ENCODE data around the gene JUND. TPM values are rescaled to one million over a fixed set of nuclear protein-coding genes. Genes with fewer than 3 reads are reported as not detected.
"Not testable (repeated sequence)": the region's sequence is repeated elsewhere in the genome, so short reads cannot be mapped to it uniquely, and the experiment has no call there.

Gene JUND
- total and polyA plus RNA-seq, 8 donors: 86.8 to 181 (median 123) TPM

DNA sequence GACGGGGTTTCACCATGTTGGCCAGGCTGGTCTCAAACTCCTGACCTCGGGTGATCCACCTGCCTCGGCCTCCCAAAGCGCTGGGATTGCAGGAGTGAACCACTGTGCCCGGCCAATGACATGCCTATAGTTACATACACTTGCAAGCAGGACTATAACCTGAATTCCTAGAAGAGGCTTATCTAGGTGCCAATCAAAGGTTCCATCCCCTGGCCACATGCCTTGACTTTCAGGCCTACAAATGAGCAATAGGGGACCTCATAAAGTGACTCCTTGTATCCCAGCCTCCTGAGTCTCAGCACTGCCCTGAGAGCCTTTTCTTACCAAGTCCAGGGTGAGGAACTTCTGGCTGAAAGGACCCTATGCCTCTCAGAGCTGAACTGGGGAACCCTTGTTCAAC is 45.4 kb upstream of the JUND start:
- DNase-seq (no peak), FAIRE-seq (no peak), ATAC-seq (no peak)
- no peaks in the 10 kb centered on the region for H3K36me3 ChIP-seq
- H3K27ac ChIP-seq: no peak overlapping the region
- no peaks in the 10 kb centered on the region for H3K9me3 ChIP-seq
- intact Hi-C loops (cut with DNase I): loop anchor here in 2 of 3 donors (5.0 kb wide), 1 partner anchor 49 kb away; no protein-coding TSS in a partner anchor
- H3K4me1 ChIP-seq: peaks cover 10 to 18% (median 18%) of the 10 kb centered on the region in 3 donors
- H3K4me3 ChIP-seq: no peak overlapping the region
- TF ChIP-seq, protein P1, sequence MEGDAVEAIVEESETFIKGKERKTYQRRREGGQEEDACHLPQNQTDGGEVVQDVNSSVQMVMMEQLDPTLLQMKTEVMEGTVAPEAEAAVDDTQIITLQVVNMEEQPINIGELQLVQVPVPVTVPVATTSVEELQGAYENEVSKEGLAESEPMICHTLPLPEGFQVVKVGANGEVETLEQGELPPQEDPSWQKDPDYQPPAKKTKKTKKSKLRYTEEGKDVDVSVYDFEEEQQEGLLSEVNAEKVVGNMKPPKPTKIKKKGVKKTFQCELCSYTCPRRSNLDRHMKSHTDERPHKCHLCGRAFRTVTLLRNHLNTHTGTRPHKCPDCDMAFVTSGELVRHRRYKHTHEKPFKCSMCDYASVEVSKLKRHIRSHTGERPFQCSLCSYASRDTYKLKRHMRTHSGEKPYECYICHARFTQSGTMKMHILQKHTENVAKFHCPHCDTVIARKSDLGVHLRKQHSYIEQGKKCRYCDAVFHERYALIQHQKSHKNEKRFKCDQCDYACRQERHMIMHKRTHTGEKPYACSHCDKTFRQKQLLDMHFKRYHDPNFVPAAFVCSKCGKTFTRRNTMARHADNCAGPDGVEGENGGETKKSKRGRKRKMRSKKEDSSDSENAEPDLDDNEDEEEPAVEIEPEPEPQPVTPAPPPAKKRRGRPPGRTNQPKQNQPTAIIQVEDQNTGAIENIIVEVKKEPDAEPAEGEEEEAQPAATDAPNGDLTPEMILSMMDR (IDR thresholded peaks at IDR 0.05): no peak
- no peaks in the 10 kb centered on the region for H3K27me3 ChIP-seq
- 76 to 87% methylated on average over 5 of the region's 5 CpGs for WGBS, 2 donors

DNA sequence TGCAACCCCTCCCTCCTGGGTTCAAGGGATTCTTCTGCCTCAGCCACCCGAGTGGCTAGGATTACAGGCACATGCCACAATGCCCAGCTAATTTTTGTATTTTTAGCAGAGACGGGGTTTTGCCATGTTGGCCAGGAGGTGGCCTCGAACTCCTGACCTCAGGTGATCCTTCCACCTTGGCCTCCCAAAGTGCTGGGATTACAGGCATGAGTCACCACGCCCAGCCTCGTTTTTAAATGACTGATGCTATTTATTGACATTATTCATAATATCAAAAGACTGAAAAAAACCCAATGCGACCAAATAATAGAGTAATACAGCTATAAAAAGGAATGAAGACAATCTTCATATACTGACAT is 42.9 kb upstream of the JUND start:
- FAIRE-seq; intact Hi-C loops (cut with DNase I): not testable (repeated sequence)

DNA sequence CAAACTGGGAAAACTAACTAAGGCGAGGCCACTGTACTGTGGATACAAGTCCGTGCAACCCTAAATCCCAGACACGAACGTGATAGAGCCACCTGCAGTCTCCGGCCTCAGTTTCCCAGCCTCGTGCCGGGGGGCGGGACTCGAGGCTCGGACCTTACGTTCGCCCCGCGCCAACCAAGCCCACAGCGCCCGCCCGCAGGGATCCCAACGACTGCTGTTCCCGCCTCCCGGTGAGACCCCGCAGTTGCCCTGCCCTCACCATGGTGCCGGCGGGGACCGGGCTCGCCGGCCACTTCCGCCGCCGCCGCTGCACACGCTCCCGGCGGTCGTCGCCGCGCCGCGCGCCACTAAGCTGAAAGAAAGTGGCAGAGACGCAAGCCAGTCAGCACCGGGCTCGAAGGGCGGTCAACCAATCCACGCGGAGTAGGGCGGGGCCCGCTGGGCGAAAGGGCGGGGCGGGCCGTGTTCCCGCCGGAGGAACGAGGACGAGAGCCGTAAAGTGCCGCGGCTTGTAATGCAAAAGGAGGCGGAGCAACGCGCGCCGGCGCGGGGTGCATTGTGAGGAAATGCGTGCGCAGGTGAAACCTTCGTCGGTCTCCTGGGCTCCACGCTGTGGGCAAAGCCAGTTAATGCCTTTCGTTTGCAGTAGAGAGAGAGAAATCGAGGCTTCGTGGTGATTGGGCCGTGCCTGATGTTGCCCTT is 41.5 kb upstream of the JUND start, which contains the start of gene LSM4:
TSS of gene LSM4 (minus strand) at position 318 of the 702 bp plus-strand sequence. CDS start at position 262, 56 bp downstream.
- peak; percentile 93 to 99 (median 96) for ATAC-seq
- no peaks in the 10 kb centered on the region for H3K36me3 ChIP-seq
- WGBS, 2 donors: 0% methylated on average over 75 of the region's 75 CpGs
- no peaks in the 10 kb centered on the region for H3K27me3 ChIP-seq
- peak within 1 kb of the TSS; percentile 80 to 93 (median 86) for H3K27ac ChIP-seq
- peak within 1 kb of the TSS; percentile 68 to 80 (median 77) for H3K4me3 ChIP-seq
- H3K9me3 ChIP-seq: no peaks in the 10 kb centered on the region
- intact Hi-C loops (cut with DNase I): no loop called here
- H3K4me1 ChIP-seq: peaks cover 7 to 43% (median 15%) of the 10 kb centered on the region in 3 donors
- peak; percentile 97 to 99 (median 99) for DNase-seq
- peak; percentile 29 for FAIRE-seq
- TF ChIP-seq, protein P1 (IDR thresholded peaks at IDR 0.05): peak in 1 of 4 donors; percentile 17

More for the DNA sequence above, 42.9 kb upstream of the JUND start:
- not testable (repeated sequence) for H3K4me3 ChIP-seq, H3K9me3 ChIP-seq, H3K36me3 ChIP-seq, ATAC-seq, H3K27me3 ChIP-seq, DNase-seq
- H3K27ac ChIP-seq: peak overlapping the region; percentile 80 to 93 (median 86)
- peaks cover 10 to 41% (median 18%) of the 10 kb centered on the region in 3 donors for H3K4me1 ChIP-seq
- WGBS, 2 donors: 42 to 50% methylated on average over 6 of the region's 6 CpGs

DNA sequence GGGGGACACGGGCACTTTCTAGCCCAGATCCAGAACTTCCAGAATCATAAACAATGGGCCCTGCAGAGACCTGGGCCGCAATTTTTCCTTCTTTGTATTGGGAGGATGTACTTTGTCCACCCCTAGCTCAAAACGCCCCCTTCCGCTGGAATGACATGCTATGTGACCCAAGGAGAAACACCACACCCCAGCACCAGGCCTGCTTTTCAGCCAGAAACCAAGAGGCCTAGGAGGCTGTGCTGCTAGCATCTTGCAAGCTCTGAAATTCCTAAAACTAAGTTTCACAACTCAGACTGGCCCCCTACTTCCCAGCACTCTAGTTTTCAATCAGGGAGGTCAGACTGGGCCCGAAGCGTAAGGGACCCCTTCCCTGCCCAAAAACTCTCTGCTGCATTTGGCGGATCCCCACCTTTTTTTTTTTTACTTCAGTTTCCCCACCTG is 40.9 kb upstream of the JUND start:
- intact Hi-C loops (cut with DNase I): no loop called here
- Histone ChIP-seq H3K27me3 (no peaks in the 10 kb centered on the region), H3K27ac (peak overlapping the region; percentile 70 to 93 (median 86)), H3K9me3 (no peaks in the 10 kb centered on the region), H3K4me1 (peaks cover 7 to 43% (median 15%) of the 10 kb centered on the region in 3 donors), H3K36me3 (no peaks in the 10 kb centered on the region), H3K4me3 (peak overlapping the region; percentile 68 to 80 (median 77))
- TF ChIP-seq, protein P1 (IDR thresholded peaks at IDR 0.05): no peak
- ATAC-seq (peak in 1 of 4 donors; percentile 12), DNase-seq (no peak), FAIRE-seq (no peak)
- WGBS, 2 donors: 1 to 5% methylated on average over 7 of the region's 7 CpGs

DNA sequence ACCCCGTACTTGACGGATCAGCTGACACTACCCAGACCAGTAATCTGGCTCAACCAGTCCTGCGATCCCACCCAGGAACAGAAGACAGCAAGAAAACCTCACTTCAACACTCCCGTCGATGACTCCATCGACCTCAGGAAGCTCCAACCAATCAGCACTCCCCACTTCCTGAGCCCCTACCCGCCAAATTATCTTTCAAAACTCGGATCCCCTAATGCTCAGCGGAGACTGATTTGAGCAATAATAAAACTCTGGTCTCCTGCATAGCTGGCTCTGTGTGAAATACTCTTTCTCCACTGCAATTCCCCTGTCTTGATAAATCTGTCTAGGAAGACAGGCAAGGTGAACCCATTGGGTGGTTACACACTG is 40.3 kb upstream of the JUND start:
- 28 to 32% methylated on average over 9 of the region's 9 CpGs for WGBS, 2 donors
- intact Hi-C loops (cut with DNase I): no loop called here
- H3K9me3 ChIP-seq: no peaks in the 10 kb centered on the region
- TF ChIP-seq, protein P1 (IDR thresholded peaks at IDR 0.05): no peak
- H3K27ac ChIP-seq: no peak overlapping the region
- ATAC-seq: no peak
- H3K36me3 ChIP-seq: no peaks in the 10 kb centered on the region
- H3K4me1 ChIP-seq: peaks cover 7 to 43% (median 15%) of the 10 kb centered on the region in 3 donors
- DNase-seq: no peak
- FAIRE-seq: no peak
- peak overlapping the region in 2 of 4 donors; percentile 77 to 80 for H3K4me3 ChIP-seq
- H3K27me3 ChIP-seq: no peaks in the 10 kb centered on the region
